Skeletal muscle satellite cell (primary cell): ENCODE results near the gene PGAM2.

Source experiments
- H3K27me3 ChIP-seq: 2 replicates; pipeline ENCODE4 v1.7.0; 2013; ENCODE audit warnings: low read length; ENCODE audit not compliant: control insufficient read depth, insufficient read depth
- H3K36me3 ChIP-seq: 2 replicates; pipeline ENCODE4 v1.7.0; 2013; ENCODE audit warnings: mild to moderate bottlenecking, control low read depth, low read length; ENCODE audit not compliant: insufficient read depth
- H3K4me1 ChIP-seq: 2 replicates; pipeline ENCODE4 v1.7.0; 2013; ENCODE audit warnings: low read length; ENCODE audit not compliant: control insufficient read depth, insufficient read depth
- H3K4me2 ChIP-seq: 2 replicates; pipeline ENCODE4 v1.7.0; 2013; ENCODE audit warnings: mild to moderate bottlenecking, low read length
- H3K4me3 ChIP-seq: 2 replicates; pipeline ENCODE4 v1.7.0; 2013; ENCODE audit warnings: low read length
- H3K9ac ChIP-seq: 2 replicates; pipeline ENCODE4 v1.7.0; 2013; ENCODE audit warnings: mild to moderate bottlenecking, low read depth, low read length, moderate library complexity
- H3K9me3 ChIP-seq: replicated peaks from 2 replicates; pipeline ENCODE4 v1.7.0; 2013; ENCODE audit warnings: mild to moderate bottlenecking, control low read depth, low read length

PGAM2 gene

DNA sequence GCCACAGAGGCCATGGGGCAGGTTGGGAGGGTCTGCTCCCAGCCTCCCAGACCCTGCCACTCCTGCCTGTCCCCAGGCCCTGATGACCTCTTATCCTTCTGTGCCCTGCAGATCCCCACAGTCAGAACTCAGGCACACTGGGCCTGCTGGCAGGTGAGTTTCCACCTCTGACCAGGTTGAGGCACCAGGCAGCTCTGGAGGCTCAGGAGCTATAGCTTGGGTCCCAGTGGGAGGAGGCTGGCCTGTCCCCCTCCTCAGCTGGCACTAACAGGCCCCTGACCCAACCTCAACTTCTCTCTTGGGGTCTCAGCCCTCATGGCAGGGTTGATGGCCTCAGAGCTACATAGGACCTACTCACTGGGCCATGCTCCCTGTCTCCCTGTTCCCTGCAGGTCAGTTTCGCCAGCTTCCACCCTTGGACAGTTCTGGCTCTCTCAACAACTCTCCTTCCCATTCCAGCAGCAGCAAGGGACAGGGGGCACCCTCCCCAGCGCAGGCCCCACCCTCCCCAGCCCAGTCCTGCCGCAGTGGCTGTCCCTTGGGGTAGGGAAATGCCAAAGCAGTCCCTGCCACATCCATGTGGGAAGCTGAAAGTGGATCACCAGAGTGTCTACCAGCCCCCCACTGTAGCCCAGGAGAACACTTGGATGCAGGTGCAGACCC is 36.1 kb upstream of the PGAM2 start:
- Histone ChIP-seq H3K9ac (no peak overlapping the region), H3K4me1 (peaks cover 40% of the 10 kb centered on the region), H3K27me3 (no peaks in the 10 kb centered on the region)

DNA sequence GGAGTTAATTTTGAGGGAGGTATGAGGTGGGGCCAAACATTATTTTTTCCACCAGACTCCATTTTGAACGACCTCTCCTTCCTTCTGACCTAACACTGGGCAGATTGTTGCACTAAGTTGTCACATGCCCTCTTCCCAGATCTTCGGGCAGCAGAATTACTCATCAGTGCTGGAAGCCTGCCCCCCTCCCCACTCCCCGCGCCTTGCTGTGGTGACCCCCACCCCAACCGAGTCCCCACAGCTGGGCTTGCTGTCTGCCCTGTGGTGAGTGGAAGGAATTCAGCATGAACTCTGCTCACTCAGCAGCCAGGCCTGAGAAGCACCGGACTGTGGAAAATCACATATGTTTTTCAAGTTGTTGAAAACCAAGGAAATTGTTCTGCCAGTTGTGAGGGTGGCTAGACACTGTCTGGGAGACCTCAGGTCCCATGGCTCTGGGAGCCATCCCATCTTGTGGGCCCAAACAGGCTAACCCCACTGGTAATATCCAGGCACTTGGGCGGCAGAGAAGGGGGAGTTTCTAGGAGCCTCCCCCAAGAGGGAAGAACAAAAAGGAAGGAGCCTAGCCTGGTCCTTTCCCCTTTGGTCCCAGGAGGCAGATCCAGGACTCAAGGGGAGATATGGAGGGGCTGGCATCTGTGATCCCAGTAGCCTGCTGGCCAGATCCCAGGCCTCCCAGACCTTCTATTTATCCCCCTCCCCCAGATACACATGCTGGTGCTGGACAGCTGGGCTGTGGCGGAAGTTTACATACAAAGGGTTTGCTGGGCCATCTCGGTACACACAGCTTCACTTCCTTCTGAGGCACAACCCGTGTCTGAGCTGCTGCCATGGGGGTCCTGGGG is 35.3 kb upstream of the PGAM2 start:
- Histone ChIP-seq H3K4me1 (peaks cover 36% of the 10 kb centered on the region), H3K9ac (peak overlapping the region; percentile 48), H3K4me2 (no peak overlapping the region), H3K36me3 (no peaks in the 10 kb centered on the region), H3K4me3 (no peak overlapping the region), H3K27me3 (no peaks in the 10 kb centered on the region), H3K9me3 (no peaks in the 10 kb centered on the region)

More for the DNA sequence above, 36.1 kb upstream of the PGAM2 start:
- Histone ChIP-seq H3K9me3 (no peaks in the 10 kb centered on the region), H3K4me3 (no peak overlapping the region), H3K4me2 (no peak overlapping the region), H3K36me3 (no peaks in the 10 kb centered on the region)

DNA sequence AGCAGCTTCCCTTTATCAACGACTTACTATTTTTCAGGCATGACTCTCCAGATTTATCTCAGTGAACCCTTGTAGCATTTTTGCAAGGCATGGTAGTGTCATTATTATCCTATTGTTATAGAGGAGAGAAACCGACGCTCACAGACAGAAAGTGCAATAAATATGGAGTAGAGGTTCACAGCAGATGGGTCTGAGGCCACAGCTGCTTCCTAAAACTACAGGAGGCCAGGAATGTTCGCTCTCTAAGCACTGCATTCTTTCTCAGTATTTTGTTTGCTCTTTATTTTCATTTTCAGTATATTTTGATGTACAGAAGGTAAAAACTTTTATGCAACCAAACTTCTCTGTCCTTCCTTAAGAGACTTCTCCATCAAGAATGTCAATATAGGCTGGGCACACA is 34.3 kb upstream of the PGAM2 start:
- no peak overlapping the region for H3K4me2 ChIP-seq
- H3K36me3 ChIP-seq, result no peaks in the 10 kb centered on the region
- no peaks in the 10 kb centered on the region for H3K27me3 ChIP-seq
- H3K9me3 ChIP-seq, result no peaks in the 10 kb centered on the region
- H3K9ac ChIP-seq, result no peak overlapping the region
- H3K4me1 ChIP-seq, result peaks cover 28% of the 10 kb centered on the region
- no peak overlapping the region for H3K4me3 ChIP-seq

DNA sequence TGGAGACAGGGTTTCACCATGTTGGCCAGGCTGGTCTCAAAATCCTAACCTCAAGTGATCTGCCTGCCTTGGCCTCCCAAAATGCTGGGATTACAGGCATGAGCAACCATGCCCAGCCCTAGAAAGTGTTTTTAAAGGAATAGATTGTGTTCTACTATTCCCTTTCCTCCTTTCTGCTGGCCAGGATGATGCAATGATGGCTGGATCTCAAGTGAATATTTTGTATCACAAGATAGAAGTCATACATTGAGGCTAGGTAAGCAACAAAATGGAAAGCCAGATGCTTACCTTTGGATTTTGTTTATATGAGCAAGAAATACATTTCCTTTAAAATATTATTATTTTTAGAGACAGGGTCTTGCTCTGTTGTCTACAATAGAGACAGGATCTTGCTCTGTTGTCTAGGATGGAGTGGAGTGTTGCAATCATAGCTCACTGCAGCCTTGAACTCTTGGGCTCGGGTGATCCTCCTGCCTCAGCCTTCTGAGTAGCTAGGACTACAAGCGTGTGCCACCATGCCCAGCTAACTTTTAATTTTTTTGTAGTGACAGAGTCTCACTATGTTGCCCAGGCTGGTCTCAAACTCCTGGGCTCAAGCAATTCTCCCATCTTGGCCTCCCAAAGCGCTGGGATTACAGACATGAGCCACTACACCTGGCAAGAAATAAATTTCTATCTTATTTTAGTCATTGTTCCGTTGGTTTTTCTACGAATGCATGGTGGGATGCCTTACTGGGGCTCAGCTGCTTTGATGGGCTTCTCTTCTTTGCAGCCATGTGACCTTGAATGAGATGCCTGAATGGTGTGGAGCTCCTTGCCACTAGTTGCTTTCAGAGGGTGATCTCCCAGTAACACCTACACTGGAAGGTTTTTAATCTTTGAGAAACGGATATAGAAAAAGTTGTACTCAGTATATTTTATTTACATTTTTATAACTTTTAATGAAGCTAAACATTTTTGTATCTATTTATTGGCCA is 33.0 kb upstream of the PGAM2 start:
- H3K4me3 ChIP-seq, result no peak overlapping the region
- H3K4me1 ChIP-seq, result peaks cover 28% of the 10 kb centered on the region

DNA sequence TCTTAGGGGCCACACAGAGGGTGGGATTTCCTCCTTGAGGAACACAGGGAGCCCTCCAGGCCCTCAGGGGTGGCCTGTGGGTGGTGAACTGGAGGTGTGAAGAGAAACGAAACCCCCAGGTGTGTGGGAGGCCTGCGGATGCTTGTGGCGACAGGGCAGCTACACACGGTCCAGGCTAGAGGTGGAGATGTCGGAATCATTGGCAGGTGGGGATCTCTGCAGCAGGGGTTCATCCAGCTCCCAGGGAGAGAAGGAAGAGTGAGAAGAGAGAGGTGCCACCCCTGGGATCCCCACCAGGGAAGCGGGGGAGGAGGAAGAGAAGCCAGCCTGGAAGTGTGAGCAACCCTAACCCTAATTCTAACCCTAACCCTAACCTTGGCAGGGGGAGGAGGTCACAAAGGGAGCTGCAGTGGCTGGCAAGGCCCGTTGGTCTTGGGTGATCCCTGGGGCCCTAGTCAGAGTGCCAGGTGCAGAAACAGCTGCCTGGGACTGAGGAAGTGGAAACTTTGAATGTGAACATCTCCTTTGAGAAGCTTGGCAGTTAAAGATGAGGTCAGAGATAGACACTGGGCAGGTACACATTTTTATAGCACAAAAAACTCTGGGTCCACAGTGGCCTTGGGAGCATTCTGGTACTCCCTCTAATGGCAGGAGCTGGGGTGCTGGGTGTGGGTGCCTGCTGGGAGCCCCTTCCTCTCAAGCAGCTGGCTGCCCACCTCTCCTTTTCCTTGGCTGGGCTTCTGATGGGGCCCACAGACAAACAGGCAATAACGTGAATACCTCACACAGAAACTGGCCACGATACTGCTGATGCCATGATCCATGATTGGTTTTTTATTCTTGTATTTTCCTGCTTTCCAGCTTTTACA is 31.9 kb upstream of the PGAM2 start:
- no peaks in the 10 kb centered on the region for H3K9me3 ChIP-seq
- H3K4me2 ChIP-seq, result no peak overlapping the region
- no peaks in the 10 kb centered on the region for H3K27me3 ChIP-seq

More for the DNA sequence above, 33.0 kb upstream of the PGAM2 start:
- H3K27me3 ChIP-seq, result no peaks in the 10 kb centered on the region
- H3K9ac ChIP-seq, result no peak overlapping the region
- H3K4me2 ChIP-seq, result no peak overlapping the region
- H3K9me3 ChIP-seq, result no peaks in the 10 kb centered on the region
- H3K36me3 ChIP-seq, result no peaks in the 10 kb centered on the region

DNA sequence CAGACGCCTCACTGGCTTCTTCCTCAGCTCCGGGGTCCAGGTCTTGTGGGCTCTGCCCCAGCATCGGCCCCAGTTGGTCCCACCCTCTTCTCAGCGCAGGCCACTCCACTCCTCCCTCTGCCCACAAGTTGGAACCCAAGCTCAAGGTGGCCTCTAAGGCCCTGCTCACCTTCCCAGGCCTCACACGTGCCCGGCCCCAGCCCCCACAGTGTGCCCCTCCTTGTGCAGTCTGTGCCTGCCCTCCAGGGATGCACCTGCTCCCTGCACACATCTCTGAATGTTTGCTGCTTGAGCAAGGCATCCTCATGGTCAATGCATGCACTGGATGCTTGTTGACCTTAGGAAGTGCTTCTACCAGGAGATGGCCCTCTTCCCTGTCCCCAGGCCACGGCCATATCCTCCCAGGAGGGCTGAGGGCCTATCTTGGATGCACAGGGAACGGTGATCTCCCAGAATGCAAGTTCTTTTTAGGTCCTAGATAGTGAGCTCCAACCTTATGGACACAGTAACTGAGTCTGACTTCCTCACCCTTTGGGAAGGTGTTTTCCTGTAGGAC is 31.0 kb upstream of the PGAM2 start:
- Histone ChIP-seq H3K4me3 (no peak overlapping the region), H3K36me3 (no peaks in the 10 kb centered on the region), H3K4me1 (peaks cover 14% of the 10 kb centered on the region), H3K4me2 (no peak overlapping the region), H3K9me3 (no peaks in the 10 kb centered on the region), H3K9ac (no peak overlapping the region), H3K27me3 (no peaks in the 10 kb centered on the region)

More for the DNA sequence above, 31.9 kb upstream of the PGAM2 start:
- Histone ChIP-seq H3K9ac (no peak overlapping the region), H3K4me3 (no peak overlapping the region), H3K4me1 (peaks cover 23% of the 10 kb centered on the region), H3K36me3 (no peaks in the 10 kb centered on the region)

DNA sequence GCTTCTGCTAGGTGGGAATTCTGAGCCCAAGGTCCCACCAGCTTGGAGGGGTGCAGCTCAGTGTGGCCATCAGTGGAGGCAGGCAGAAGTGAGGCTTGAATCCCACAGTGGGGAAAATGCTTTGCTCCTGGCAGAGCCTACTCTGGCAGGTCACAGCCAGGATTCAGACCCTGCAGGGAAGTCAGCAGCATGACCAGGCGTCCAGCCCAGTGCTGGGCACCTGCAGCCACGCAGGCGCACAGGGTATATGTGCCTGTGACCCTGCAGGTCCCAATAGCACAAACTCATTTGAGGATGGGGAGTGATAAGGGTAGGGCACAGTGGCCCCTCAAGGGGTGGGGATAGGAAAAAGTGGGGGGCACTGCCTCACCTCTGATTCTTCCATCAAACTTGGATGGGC is 30.4 kb upstream of the PGAM2 start:
- Histone ChIP-seq H3K4me2 (no peak overlapping the region), H3K36me3 (no peaks in the 10 kb centered on the region), H3K4me3 (no peak overlapping the region), H3K4me1 (peaks cover 10% of the 10 kb centered on the region), H3K27me3 (no peaks in the 10 kb centered on the region), H3K9me3 (no peaks in the 10 kb centered on the region), H3K9ac (no peak overlapping the region)

DNA sequence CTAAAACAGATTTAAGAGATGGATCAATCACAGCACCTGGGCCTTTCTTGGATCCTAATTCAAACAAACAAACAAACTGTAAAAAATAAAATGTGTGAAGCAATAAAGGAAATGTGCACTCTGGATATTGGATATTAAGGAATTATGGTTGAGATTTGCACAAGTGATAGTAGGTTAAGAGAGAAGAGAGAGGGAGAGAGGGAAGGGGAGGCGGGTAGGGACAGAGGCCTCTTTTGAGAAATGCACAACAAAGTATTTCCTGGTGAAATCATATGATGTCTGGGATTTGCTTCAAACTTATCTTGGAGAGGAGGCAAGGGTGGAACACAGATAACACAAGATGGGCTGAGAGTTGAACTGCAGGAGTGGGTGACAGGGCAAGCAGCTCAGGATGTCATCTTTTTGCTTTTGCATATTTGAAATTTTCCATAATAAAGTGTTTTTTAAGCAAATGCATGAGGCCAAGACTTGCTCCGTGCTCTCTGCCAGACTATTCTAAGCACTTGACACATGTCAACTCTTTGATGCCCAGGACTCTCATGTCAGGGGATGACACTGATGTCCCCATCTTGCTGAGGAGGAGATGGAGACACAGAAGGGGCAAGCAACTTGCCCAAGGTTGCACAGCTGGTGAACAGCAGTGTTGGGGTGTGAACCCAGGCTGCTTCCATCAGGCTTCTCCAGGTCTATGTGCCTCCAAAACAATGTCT is 29.7 kb upstream of the PGAM2 start:
- Histone ChIP-seq H3K9ac (no peak overlapping the region), H3K36me3 (no peaks in the 10 kb centered on the region), H3K4me1 (peaks cover 3% of the 10 kb centered on the region), H3K4me2 (no peak overlapping the region), H3K27me3 (no peaks in the 10 kb centered on the region), H3K9me3 (no peaks in the 10 kb centered on the region), H3K4me3 (no peak overlapping the region)

DNA sequence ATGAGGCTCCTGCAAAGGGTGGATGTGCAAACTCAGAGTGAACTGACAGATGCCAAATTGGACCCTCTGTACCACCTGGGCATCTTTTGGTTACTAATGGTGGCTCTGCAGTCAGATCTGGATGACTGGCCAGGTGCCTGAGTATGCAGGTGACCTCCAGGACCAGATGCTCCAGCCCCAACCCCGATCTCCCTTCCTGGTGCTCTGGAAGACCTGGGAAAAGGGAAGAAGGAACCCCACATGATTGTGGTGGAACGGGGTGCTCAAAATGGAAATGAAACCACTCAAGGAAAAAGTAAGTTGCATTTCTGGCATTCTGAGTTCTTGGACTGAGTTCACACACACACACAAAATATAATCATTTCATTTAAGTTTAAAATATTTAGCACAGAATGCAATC is 29.0 kb upstream of the PGAM2 start:
- Histone ChIP-seq H3K27me3 (no peaks in the 10 kb centered on the region), H3K9me3 (no peaks in the 10 kb centered on the region), H3K4me1 (peaks cover 6% of the 10 kb centered on the region), H3K4me2 (no peak overlapping the region), H3K4me3 (no peak overlapping the region), H3K9ac (no peak overlapping the region), H3K36me3 (no peaks in the 10 kb centered on the region)

DNA sequence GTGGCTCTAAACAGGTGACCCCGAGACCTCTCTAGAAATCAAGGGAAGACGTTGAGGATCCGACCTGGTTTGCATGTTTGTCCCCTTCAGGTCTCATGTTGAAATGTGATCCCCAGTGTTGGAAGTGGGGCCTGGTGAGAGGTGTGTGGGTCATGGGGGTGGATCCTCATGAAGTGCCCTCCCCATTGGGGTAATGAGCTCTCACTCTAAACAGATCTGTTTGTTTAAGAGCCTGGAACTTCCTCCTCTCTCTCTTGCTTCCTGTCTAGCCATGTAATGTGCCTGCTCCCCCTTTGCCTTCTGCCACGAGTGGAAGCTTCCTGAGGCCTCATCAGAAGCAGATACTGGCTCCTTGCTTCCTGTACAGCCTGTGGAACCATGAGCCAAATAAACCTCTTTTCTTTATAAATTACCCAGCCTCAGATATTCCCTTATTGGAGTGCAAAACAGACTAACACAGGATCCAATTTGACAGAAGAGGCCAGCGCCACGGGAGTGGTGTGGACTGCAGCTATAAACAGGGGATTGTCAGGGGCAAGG is 27.8 kb upstream of the PGAM2 start:
- no peaks in the 10 kb centered on the region for H3K27me3 ChIP-seq
- no peaks in the 10 kb centered on the region for H3K36me3 ChIP-seq
- H3K9me3 ChIP-seq, result no peaks in the 10 kb centered on the region
- H3K4me2 ChIP-seq, result no peak overlapping the region
- peaks cover 18% of the 10 kb centered on the region for H3K4me1 ChIP-seq
- H3K9ac ChIP-seq, result no peak overlapping the region
- H3K4me3 ChIP-seq, result no peak overlapping the region
